PC-3 (cell line): ENCODE measurements around the gene GPR78. TPM values are rescaled to one million over a fixed set of nuclear protein-coding genes. Genes with fewer than 3 reads are reported as not detected.

ENCODE experiments used
- ATAC-seq: fragments of 200-7000 bp; cut with Tn5 transposase; 2 replicates; pipeline ENCODE4 v1.9.1; 2020; ENCODE audit warnings: mild to moderate bottlenecking, moderate library complexity
- BruUV-seq: library from RNA; stranded (reverse); fragments of 400-500 nt; replicated peaks from 2 replicates; lab custom pipeline; 2021; lab: Mats Ljungman, UMichigan
- CTCF ChIA-PET: fragments of 300-600 bp; sonication (Branson Sonifier 250); formaldehyde crosslinking; loops from one replicate; lab custom pipeline; 2022; ENCODE audit warnings: antibody characterized with exemption; lab: Charles Lee
- POLR2A ChIA-PET: fragments of 300-600 bp; sonication (Branson Sonifier 250); formaldehyde crosslinking; loops from one replicate; lab custom pipeline; 2022; ENCODE audit warnings: antibody characterized with exemption; ENCODE audit not compliant: unreplicated experiment; lab: Charles Lee
- DNase-seq: peaks from one replicate; pipeline ENCODE4 v3.0.0-alpha.2; 2015
- H2AFZ ChIP-seq: fragments of 300-600 bp; sonication (generic); 2 replicates; pipeline ENCODE4 v1.6.0; 2016; ENCODE audit warnings: antibody characterized with exemption, low read length
- H3F3A ChIP-seq: fragments of 300-600 bp; sonication (generic); one replicate; pipeline ENCODE4 v1.6.0; 2017; ENCODE audit warnings: antibody characterized with exemption, low read length, control low read depth, mild to moderate bottlenecking; ENCODE audit not compliant: unreplicated experiment
- H3K27ac ChIP-seq: fragments of 300-600 bp; sonication (generic); 2 replicates; pipeline ENCODE4 v1.5.1; 2016; ENCODE audit warnings: mild to moderate bottlenecking, low read length
- H3K27me3 ChIP-seq: fragments of 300-600 bp; sonication (generic); 2 replicates; pipeline ENCODE4 v1.6.1; 2016; ENCODE audit warnings: low read length, mixed read lengths
- H3K36me3 ChIP-seq: fragments of 300-600 bp; sonication (generic); 2 replicates; pipeline ENCODE4 v1.6.1; 2016; ENCODE audit warnings: low read depth, mixed run types, low read length, mixed read lengths
- H3K4me1 ChIP-seq: fragments of 300-600 bp; sonication (generic); 2 replicates; pipeline ENCODE4 v1.5.1; 2016; ENCODE audit warnings: low read length; ENCODE audit not compliant: insufficient read depth
- H3K4me2 ChIP-seq: fragments of 300-600 bp; sonication (generic); 2 replicates; pipeline ENCODE4 v1.6.0; 2016; ENCODE audit warnings: low read length
- H3K4me3 ChIP-seq: fragments of 300-600 bp; sonication (generic); 2 replicates; pipeline ENCODE4 v1.5.1; 2016; ENCODE audit warnings: mild to moderate bottlenecking, low read length, mixed read lengths
- H3K79me2 ChIP-seq: fragments of 300-600 bp; sonication (generic); 2 replicates; pipeline ENCODE4 v1.6.1; 2017; ENCODE audit warnings: low read length, mixed read lengths
- H3K9ac ChIP-seq: fragments of 300-600 bp; sonication (generic); 2 replicates; pipeline ENCODE4 v1.6.0; 2016; ENCODE audit warnings: mild to moderate bottlenecking, low read length
- H3K9me2 ChIP-seq: fragments of 300-600 bp; sonication (generic); replicated peaks from 2 replicates; pipeline ENCODE4 v1.6.1; 2016; ENCODE audit warnings: mixed run types, low read length, mixed read lengths
- H3K9me3 ChIP-seq: fragments of 300-600 bp; sonication (generic); 2 replicates; pipeline ENCODE4 v1.6.1; 2016; ENCODE audit warnings: low read length, mixed read lengths
- H4K20me1 ChIP-seq: fragments of 300-600 bp; sonication (generic); 2 replicates; pipeline ENCODE4 v1.6.1; 2016; ENCODE audit warnings: low read length, mixed read lengths
- CTCF ChIP-seq: fragments of 300-600 bp; sonication (generic); conservative IDR thresholded peaks from 2 replicates; pipeline ENCODE4 v1.5.1; 2017; ENCODE audit warnings: antibody characterized with exemption, low read depth, mild to moderate bottlenecking, low read length
- EZH2 ChIP-seq: fragments of 300-600 bp; sonication (generic); IDR thresholded peaks from one replicate; pipeline ENCODE4 v1.6.1; 2017; ENCODE audit warnings: antibody characterized with exemption, mild to moderate bottlenecking, low read length; ENCODE audit not compliant: unreplicated experiment
- EZH2phosphoT487 ChIP-seq: fragments of 300-600 bp; sonication (generic); IDR thresholded peaks from 2 replicates; pipeline ENCODE4 v1.6.1; 2018; ENCODE audit warnings: mild to moderate bottlenecking, antibody characterized with exemption, low read length, borderline replicate concordance
- intact Hi-C: fragments of 100-400 bp; cut with micrococcal nuclease; formaldehyde crosslinking; loops from 2 replicates; pipeline ENCODE4 v1.9.0; 2023
- total RNA-seq: library from RNA; depleted of rRNA; stranded (reverse); fragments of >200 nt; gene quantifications from 2 replicates; pipeline ENCODE4 v1.2.3, GENCODE V29; 2014

The GPR78 gene
- total RNA-seq, 1 experiment from 2014 or later: 2.0 TPM

DNA sequence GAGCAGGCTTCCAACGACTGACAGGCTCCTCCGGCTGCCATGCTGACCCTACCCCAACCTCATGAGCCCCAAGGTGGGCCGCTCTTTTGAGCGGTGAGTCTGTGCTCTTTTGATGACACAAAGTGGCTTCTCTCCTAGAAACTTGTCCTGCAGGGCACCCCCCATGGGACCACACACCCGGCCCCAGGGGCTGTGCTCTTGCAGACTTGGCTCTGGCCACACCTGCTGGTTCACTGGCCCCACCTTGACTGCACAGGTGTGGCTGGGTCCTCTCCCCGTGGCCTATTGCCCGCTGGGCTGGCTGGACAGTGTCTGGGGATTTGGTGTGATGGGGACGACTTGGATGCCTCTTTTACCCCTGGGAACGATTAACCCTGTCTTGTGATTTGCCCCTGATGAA is 10.9 kb downstream of the GPR78 start:
- Histone ChIP-seq H3K4me3 (no peak overlapping the region), H2AFZ (no peak overlapping the region), H3K4me1 (peaks cover 7% of the 10 kb centered on the region; the same call in 1 of the 2 replicates), H3F3A (no peaks in the 10 kb centered on the region), H3K9me2 (no peaks in the 10 kb centered on the region), H3K9ac (no peak overlapping the region), H3K79me2 (peaks cover 21% of the 10 kb centered on the region; the same call in 1 of the 2 replicates), H3K27ac (no peak overlapping the region), H3K9me3 (no peaks in the 10 kb centered on the region), H3K27me3 (no peaks in the 10 kb centered on the region), H3K4me2 (no peak overlapping the region), H4K20me1 (no peaks in the 10 kb centered on the region), H3K36me3 (no peaks in the 10 kb centered on the region)
- ChIA-PET POLR2A (no interaction called here), CTCF (interaction anchor here (0.6 kb wide), 1 partner anchor 120 kb away, joined by 5 read pairs; no protein-coding TSS in a partner anchor)
- TF ChIP-seq EZH2phosphoT487 (no peak), EZH2 (no peak), CTCF (no peak)
- ATAC-seq (no peak), DNase-seq (no peak)
- intact Hi-C loops: loop anchor here (5.0 kb wide), 1 partner anchor 44 kb away; no protein-coding TSS in a partner anchor
- BruUV-seq: no TSS peak

- peak overlapping the region; percentile 86 for H3K4me2 ChIP-seq
- ChIA-PET CTCF (no interaction called here), POLR2A (no interaction called here)
- H3K9me2 ChIP-seq: no peaks in the 10 kb centered on the region
- no peak overlapping the region for H3K9ac ChIP-seq
- no peaks in the 10 kb centered on the region for H3K27me3 ChIP-seq
- no peak overlapping the region for H2AFZ ChIP-seq
- H3K36me3 ChIP-seq: no peaks in the 10 kb centered on the region
- H3K27ac ChIP-seq: no peak overlapping the region
- H3F3A ChIP-seq: no peaks in the 10 kb centered on the region
- intact Hi-C loops: loop anchor here (5.0 kb wide), 1 partner anchor 44 kb away; no protein-coding TSS in a partner anchor
- no TSS peak for BruUV-seq
- peaks cover 7% of the 10 kb centered on the region; the same call in 1 of the 2 replicates for H3K4me1 ChIP-seq
- ATAC-seq: no peak
- no peak for DNase-seq
- TF ChIP-seq CTCF (no peak), EZH2phosphoT487 (no peak), EZH2 (no peak)
- H3K9me3 ChIP-seq: no peaks in the 10 kb centered on the region
- H3K4me3 ChIP-seq: 0 out of 2 replicates have a peak overlapping the region, but pooled peaks have one; percentile 76
- H4K20me1 ChIP-seq: no peaks in the 10 kb centered on the region
- H3K79me2 ChIP-seq: peaks cover 21% of the 10 kb centered on the region; the same call in 1 of the 2 replicates
Measured at GRCh38 chr4:8591626-8592365, 11.6 kb downstream of the GPR78 start.
